ENCODE data around the gene CCNY. TPM values are rescaled to one million over a fixed set of nuclear protein-coding genes. Genes with fewer than 3 reads are reported as not detected.

CCNY gene
- total and polyA plus RNA-seq, 2 of the 4 experiments (the other 2 are of a cell fraction), result 38.0 to 131 TPM

GRCh38 chr10:35503578-35503977 lies 167.3 kb downstream of the CCNY start:
- H4K8ac ChIP-seq (ENCODE audit: low read depth in 2 of 2, low read length in 2 of 2), result no peak overlapping the region
- no peak overlapping the region for H3K56ac ChIP-seq (ENCODE audit: extremely low read depth, insufficient read depth, low read length)
- H3K4me1 ChIP-seq (ENCODE audit: control insufficient read depth, insufficient read depth, low read length), result no peaks in the 10 kb centered on the region
- DNase-seq (no peak), ATAC-seq (ENCODE audit: low read depth) (no peak)
- H2AFZ ChIP-seq (replicated peaks; ENCODE audit: low read length, poor library complexity), result no peak overlapping the region
- H3K27ac ChIP-seq (ENCODE audit: insufficient read depth, low read length), result no peak overlapping the region
- H3K4ac ChIP-seq (ENCODE audit: low read depth, low read length), result no peak overlapping the region
- H2BK20ac ChIP-seq (ENCODE audit: low read depth, low read length), result no peak overlapping the region
- in situ Hi-C loops (cut with MboI; ENCODE audit: low sequenced_read_pairs) (no loop called here), dilution Hi-C loops (cut with HindIII; ENCODE audit: low sequenced_read_pairs, unreplicated experiment) (no loop called here), intact Hi-C loops (cut with micrococcal nuclease) (no loop called here)
- no peak overlapping the region for H3K4me3 ChIP-seq (ENCODE audit: insufficient read depth, low read depth, low read length)
- TF ChIP-seq RFX5 (IDR thresholded peaks at IDR 0.05; ENCODE audit: low read depth, low read length), result no peak
- TF ChIP-seq SMC3 (IDR thresholded peaks at IDR 0.05; ENCODE audit: low read depth, low read length), result no peak
- no peak for TF ChIP-seq MAZ (IDR thresholded peaks at IDR 0.05; ENCODE audit: borderline replicate concordance, low read depth, low read length)
- no peak for TF ChIP-seq CHD1 (IDR thresholded peaks at IDR 0.05; ENCODE audit: low read depth, low read length)
- TF ChIP-seq CEBPB (IDR thresholded peaks at IDR 0.05; ENCODE audit: low read depth, low read length), result no peak
- TF ChIP-seq NFE2L2 (IDR thresholded peaks at IDR 0.05; ENCODE audit: low read depth, low read length), result no peak
- no peak for TF ChIP-seq MXI1 (IDR thresholded peaks at IDR 0.05; ENCODE audit: borderline replicate concordance, low read depth, low read length)
- TF ChIP-seq ELK1 (IDR thresholded peaks at IDR 0.05; ENCODE audit: borderline replicate concordance, low read depth, low read length), result no peak
- TF ChIP-seq USF2 (IDR thresholded peaks at IDR 0.05; ENCODE audit: low read depth, low read length), result no peak
- no peak overlapping the region for H2AK5ac ChIP-seq (ENCODE audit: low read depth, low read length)
- peaks cover 15% of the 10 kb centered on the region for H3K9me1 ChIP-seq (ENCODE audit: insufficient read depth, low read length)
- H3K9me3 ChIP-seq (ENCODE audit: control insufficient read depth, insufficient read depth, low read length), result no peaks in the 10 kb centered on the region
- 81% methylated on average over 4 of the region's 5 CpGs; no CpG with 5 or more reads in 1 of the 2 experiments for WGBS, 2 experiments (ENCODE audit: extremely low coverage in 2 of 2, insufficient read length in 1 of 2)
- no peak overlapping the region for H3K9ac ChIP-seq (ENCODE audit: low read depth, low read length)
- no peak overlapping the region for H3K18ac ChIP-seq (ENCODE audit: low read depth, low read length)
- ChIA-PET POLR2A (ENCODE audit: unreplicated experiment) (no interaction called here), CTCF (no interaction called here)
- no peak overlapping the region for H4K5ac ChIP-seq (ENCODE audit: low read depth, low read length)
- H4K91ac ChIP-seq (ENCODE audit: insufficient read depth, low read depth, low read length), result no peak overlapping the region
- H3K79me1 ChIP-seq (ENCODE audit: low read depth in 1 of 2, low read length in 2 of 2), result peaks cover 41 to 63% of the 10 kb centered on the region in 2 experiments
- H4K20me1 ChIP-seq (ENCODE audit: insufficient read depth, low read length), result peaks cover 21% of the 10 kb centered on the region; the same call in 1 of the 2 replicates
- no TSS peak for BruUV-seq (replicated peaks)
- H2BK120ac ChIP-seq (ENCODE audit: low read depth, low read length), result no peak overlapping the region
- no peak overlapping the region for H3K23ac ChIP-seq (ENCODE audit: low read depth, low read length)
- no peak overlapping the region for H3K4me2 ChIP-seq (ENCODE audit: low read depth, low read length)
- H2BK15ac ChIP-seq (ENCODE audit: low read depth, low read length), result no peak overlapping the region
- no peak overlapping the region for H2AK9ac ChIP-seq (replicated peaks; ENCODE audit: low read depth, low read length, poor library complexity)
- no peak overlapping the region for H2BK5ac ChIP-seq (ENCODE audit: low read depth, low read length, poor library complexity, severe bottlenecking)
- H3K14ac ChIP-seq (replicated peaks; ENCODE audit: low read depth, low read length), result no peak overlapping the region
- H3K36me3 ChIP-seq (ENCODE audit: control insufficient read depth, insufficient read depth, low read length), result peaks cover 5% of the 10 kb centered on the region
- no peaks in the 10 kb centered on the region for H3K27me3 ChIP-seq (ENCODE audit: control insufficient read depth, insufficient read depth, low read length)
